ENCODE data around the gene APRT. TPM values are rescaled to one million over a fixed set of nuclear protein-coding genes. Genes with fewer than 3 reads are reported as not detected.

APRT gene
- total RNA-seq, 1 experiment from 2014 or later: 350 TPM

GRCh38 chr16:88813269-88814143 lies 1.8 kb upstream of the APRT start:
- no peaks in the 10 kb centered on the region for H3K36me3 ChIP-seq (ENCODE audit: low read depth, low read length)
- no peak for DNase-seq
- H3K79me2 ChIP-seq (ENCODE audit: low read length): peaks cover 24% of the 10 kb centered on the region
- H3K4me3 ChIP-seq (ENCODE audit: low read length): no peak overlapping the region
- TF ChIP-seq EZH2 (IDR thresholded peaks at IDR 0.05; ENCODE audit: low read length, unreplicated experiment): no peak
- TF ChIP-seq CTCF (conservative IDR thresholded peaks at IDR 0.05; ENCODE audit: low read depth, low read length): no peak
- TF ChIP-seq EZH2phosphoT487 (IDR thresholded peaks at IDR 0.05; ENCODE audit: borderline replicate concordance, low read length): no peak
- POLR2A ChIA-PET (ENCODE audit: unreplicated experiment): no interaction called here
- BruUV-seq (replicated peaks): no TSS peak
- no peaks in the 10 kb centered on the region for H3F3A ChIP-seq (ENCODE audit: low read length, unreplicated experiment)
- H3K4me1 ChIP-seq (ENCODE audit: insufficient read depth, low read length): peaks cover 10% of the 10 kb centered on the region
- no peaks in the 10 kb centered on the region for H3K9me2 ChIP-seq (replicated peaks; ENCODE audit: low read length)
- no peak for ATAC-seq
- H3K27me3 ChIP-seq (ENCODE audit: low read length): no peaks in the 10 kb centered on the region
- no peak overlapping the region for H3K9ac ChIP-seq (ENCODE audit: low read length)
- CTCF ChIA-PET: interaction anchor here (1.0 to 1.2 kb wide), 2 partner anchors 29 to 45 kb away, joined by 3 read pairs; no protein-coding TSS in a partner anchor
- H3K27ac ChIP-seq (ENCODE audit: low read length): no peak overlapping the region
- intact Hi-C loops (cut with micrococcal nuclease): loop anchor here (10.0 kb wide), 1 partner anchor 351 kb away; no protein-coding TSS in a partner anchor
- peak overlapping the region; percentile 93; the same call in 1 of the 2 replicates for H3K4me2 ChIP-seq (ENCODE audit: low read length)
- H4K20me1 ChIP-seq (ENCODE audit: low read length): no peaks in the 10 kb centered on the region
- H3K9me3 ChIP-seq (ENCODE audit: low read length): no peaks in the 10 kb centered on the region
- H2AFZ ChIP-seq (ENCODE audit: low read length): no peak overlapping the region

- ChIA-PET CTCF (interaction anchor here (1.0 to 1.2 kb wide), 2 partner anchors 28 to 45 kb away, joined by 3 read pairs; no protein-coding TSS in a partner anchor), POLR2A (ENCODE audit: unreplicated experiment) (interaction anchor here (0.6 kb wide), 2 partner anchors 12 to 20 kb away, joined by 3 to 4 read pairs; no protein-coding TSS in a partner anchor)
- intact Hi-C loops (cut with micrococcal nuclease): loop anchor here (10.0 kb wide), 1 partner anchor 352 kb away; no protein-coding TSS in a partner anchor
- peak overlapping the region; percentile 78 for H2AFZ ChIP-seq (ENCODE audit: low read length)
- peak; percentile 29 for DNase-seq
- 0 out of 2 replicates have a peak, but pooled peaks cover 6% of the 10 kb centered on the region for H3K36me3 ChIP-seq (ENCODE audit: low read depth, low read length)
- H3K9me3 ChIP-seq (ENCODE audit: low read length): no peaks in the 10 kb centered on the region
- BruUV-seq (replicated peaks): no TSS peak
- no peaks in the 10 kb centered on the region for H3F3A ChIP-seq (ENCODE audit: low read length, unreplicated experiment)
- H3K27me3 ChIP-seq (ENCODE audit: low read length): no peaks in the 10 kb centered on the region
- H3K9me2 ChIP-seq (replicated peaks; ENCODE audit: low read length): no peaks in the 10 kb centered on the region
- TF ChIP-seq EZH2 (IDR thresholded peaks at IDR 0.05; ENCODE audit: low read length, unreplicated experiment) (no peak), CTCF (conservative IDR thresholded peaks at IDR 0.05; ENCODE audit: low read depth, low read length) (no peak; the same call in 1 of the 2 replicates), EZH2phosphoT487 (IDR thresholded peaks at IDR 0.05; ENCODE audit: borderline replicate concordance, low read length) (no peak)
- H3K27ac ChIP-seq (ENCODE audit: low read length): peak overlapping the region; percentile 73
- peaks cover 24% of the 10 kb centered on the region for H3K79me2 ChIP-seq (ENCODE audit: low read length)
- ATAC-seq: no peak
- H3K9ac ChIP-seq (ENCODE audit: low read length): peak overlapping the region; percentile 95
- peak overlapping the region; percentile 93 for H3K4me2 ChIP-seq (ENCODE audit: low read length)
- peaks cover 10% of the 10 kb centered on the region for H3K4me1 ChIP-seq (ENCODE audit: insufficient read depth, low read length)
- H4K20me1 ChIP-seq (ENCODE audit: low read length): no peaks in the 10 kb centered on the region
- H3K4me3 ChIP-seq (ENCODE audit: low read length): peak overlapping the region; percentile 76
Observed at GRCh38 chr16:88812513-88813268, 963 bp upstream of the APRT start.
